GM18505 (cell line): ENCODE results near the gene TMCC1.

ENCODE experiments used
- ATAC-seq: cut with Tn5 transposase; IDR thresholded peaks from one replicate; pipeline ENCODE4 v1.9.1; 2021; ENCODE audit not compliant: unreplicated experiment
- POLR2A ChIP-seq: IDR thresholded peaks from 4 replicates; pipeline ENCODE4 v1.6.1; 2011; ENCODE audit warnings: borderline replicate concordance; ENCODE audit not compliant: insufficient read depth, insufficient read length; ENCODE audit errors: extremely low read depth

Gene TMCC1

GRCh38 chr3:129673012-129673411 lies 220.5 kb downstream of the TMCC1 start:
- no peak for ATAC-seq
- no peak for TF ChIP-seq POLR2A

GRCh38 chr3:129672412-129672811 lies 221.1 kb downstream of the TMCC1 start:
- ATAC-seq = no peak

DNA sequence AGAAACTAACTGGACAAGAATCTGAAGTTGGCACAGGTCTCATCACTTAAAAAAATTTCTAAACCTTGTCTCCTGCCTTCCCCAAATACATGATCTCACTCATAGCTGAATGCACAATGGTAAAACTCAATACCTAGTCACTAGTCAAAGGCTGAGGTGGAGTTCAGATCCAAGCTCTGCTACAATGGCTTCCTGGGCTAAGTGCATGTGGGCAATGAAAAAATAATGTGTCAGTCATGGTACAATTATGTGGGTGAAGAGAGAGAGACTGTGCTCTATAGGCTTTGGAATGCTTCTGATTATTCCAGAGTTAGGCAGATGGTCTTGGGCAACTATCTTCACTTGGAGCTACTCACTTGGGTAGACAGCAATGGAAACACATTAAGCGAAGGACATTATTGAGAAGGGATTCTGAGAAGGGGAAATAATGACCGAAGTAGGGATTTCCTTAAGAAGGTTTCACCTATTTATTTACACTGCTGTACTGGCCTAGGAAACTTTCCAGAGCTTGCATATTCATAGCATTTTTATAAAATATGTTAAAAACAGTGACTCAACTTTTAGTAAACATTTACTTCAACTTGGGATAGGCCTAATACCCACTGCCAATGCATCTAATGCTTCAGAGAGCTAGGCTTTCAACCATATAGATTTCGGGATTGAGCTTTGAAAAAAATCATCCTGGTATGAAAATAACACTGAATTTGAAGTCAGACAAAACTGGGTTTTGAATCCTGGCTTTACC lies 228.3 kb downstream of the TMCC1 start:
- no peak for TF ChIP-seq POLR2A
- ATAC-seq = no peak

More at GRCh38 chr3:129672412-129672811, 221.1 kb downstream of the TMCC1 start:
- TF ChIP-seq POLR2A = no peak

- no peak for ATAC-seq
- no peak for TF ChIP-seq POLR2A
Observed at GRCh38 chr3:129663930-129664646, 229.4 kb downstream of the TMCC1 start.

GRCh38 chr3:129663045-129663446 lies 230.5 kb downstream of the TMCC1 start:
- TF ChIP-seq POLR2A = no peak
- no peak for ATAC-seq

DNA sequence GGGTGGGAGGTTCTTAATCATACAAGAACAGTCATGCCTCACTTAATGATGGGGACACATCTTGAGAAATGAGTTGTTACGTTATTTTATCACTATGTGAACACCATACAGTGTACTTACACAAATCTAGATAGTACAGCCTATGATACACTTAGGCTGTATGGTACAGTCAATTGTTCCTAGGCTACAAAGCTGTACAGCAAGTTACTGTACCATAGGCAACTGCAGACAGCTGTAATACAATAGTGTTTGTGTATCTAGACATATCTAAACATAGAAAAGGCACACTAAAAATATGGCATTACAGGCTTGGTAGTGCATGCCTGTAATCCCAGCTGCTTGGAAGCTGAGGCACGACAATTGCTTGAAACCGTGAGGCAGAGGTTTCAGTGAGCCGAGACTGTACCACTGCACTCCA lies 231.3 kb downstream of the TMCC1 start:
- no peak for ATAC-seq

DNA sequence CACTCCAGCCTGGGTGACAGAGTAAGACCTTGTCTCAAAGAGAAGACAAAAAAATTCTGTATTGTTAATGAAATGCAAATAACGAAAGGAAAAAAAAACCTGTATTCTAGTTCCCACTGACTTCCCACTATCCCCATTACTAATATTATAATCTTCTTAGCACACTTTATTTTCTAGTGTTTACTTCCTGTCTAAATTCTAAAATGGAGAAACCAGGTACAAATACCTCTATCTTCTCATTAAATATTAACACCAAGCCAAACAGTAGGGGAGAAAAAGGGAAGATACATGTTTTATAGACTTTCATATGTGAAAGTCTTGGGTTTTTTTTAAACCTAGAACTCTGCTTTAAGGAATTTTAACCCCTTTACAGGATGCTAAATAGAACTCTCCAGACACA lies 231.7 kb downstream of the TMCC1 start:
- ATAC-seq = no peak
- TF ChIP-seq POLR2A = no peak

More for the DNA sequence above, 231.3 kb downstream of the TMCC1 start:
- no peak for TF ChIP-seq POLR2A

GRCh38 chr3:129658110-129658843 lies 235.2 kb downstream of the TMCC1 start:
- TF ChIP-seq POLR2A = no peak
- no peak for ATAC-seq

DNA sequence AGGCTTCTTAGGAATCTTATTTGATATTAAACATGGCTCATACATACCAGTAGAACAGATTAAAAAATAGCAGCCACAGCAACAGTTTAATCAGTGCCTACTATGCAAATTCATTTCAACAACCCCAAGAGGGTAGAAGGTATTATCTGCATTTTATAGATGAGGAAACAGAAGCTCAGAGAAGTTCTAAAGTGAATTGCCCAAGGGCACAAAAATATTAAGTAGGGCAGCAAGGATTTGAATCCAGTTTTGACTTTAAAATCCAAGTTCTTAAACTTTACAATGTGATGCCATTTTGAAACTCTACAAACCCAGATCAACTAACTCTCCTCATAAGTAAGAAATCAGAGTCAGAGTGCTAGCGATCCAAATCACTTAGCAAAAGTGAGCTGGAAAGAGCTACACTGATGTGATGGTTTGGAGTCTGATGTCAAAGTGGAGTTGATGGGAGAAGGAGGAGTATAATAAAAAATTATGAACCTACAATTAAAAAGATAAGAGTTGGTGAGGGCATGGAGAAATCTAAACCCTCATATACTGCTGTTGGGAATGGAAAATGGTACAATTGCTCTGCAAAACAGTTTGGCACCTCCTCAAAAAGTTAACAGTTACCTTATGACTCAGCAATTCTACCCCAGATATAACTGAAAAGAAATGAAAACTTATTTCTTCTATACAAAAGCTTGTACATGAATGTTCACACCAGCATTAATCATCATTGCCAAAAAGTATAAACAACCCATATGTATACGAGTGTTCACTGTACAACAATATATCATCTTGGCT lies 236.1 kb downstream of the TMCC1 start:
- TF ChIP-seq POLR2A = no peak
- ATAC-seq = no peak

DNA sequence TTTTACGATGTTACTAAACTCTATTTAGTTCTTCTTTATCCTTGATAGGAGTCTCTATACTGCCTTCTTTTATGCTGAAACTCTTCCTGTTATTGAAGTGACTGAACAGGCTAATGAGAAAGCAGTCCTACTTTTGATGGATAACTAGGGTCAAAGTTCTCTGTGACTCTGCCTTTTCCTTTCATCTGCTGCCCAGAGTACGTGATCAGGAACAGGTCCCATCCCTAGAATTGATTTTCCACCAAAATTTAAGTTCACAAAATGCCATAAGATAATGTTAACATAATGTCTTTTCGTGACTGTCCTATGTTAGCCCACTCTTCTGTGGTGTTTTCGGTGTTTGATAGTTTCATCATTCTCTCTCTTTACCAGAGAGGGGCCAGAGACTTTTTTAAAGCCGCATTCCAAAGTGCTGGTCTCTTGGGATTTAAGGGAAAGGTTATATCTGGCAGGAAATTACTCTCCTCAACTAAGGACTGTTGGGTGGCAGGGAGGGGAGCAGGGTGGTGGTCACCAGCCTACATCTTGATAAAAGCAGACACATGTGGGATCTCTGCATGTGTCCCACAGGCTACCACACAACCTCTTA lies 236.8 kb downstream of the TMCC1 start:
- ATAC-seq = no peak
- TF ChIP-seq POLR2A = no peak

DNA sequence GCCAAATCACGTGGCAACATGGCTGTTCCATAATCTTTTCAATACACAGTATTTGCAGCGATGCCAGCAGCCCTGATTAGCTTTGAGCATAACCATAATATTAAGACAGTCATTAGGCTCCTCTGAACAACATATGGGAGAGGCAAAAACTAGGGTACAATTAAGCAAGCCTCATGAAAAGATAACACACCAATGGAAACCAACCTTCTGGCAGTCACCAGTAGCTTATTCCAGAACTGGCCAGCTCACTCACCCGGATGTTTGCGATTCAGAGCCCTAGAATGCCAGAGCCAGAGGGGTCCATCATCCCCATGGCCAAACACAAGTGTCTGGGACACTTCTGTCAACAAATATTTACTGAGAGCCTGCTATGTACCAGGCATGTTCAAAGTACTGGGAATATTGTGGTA lies 238.2 kb downstream of the TMCC1 start:
- no peak for TF ChIP-seq POLR2A
- no peak for ATAC-seq

GRCh38 chr3:129654131-129654530 lies 239.4 kb downstream of the TMCC1 start:
- no peak for TF ChIP-seq POLR2A

More at GRCh38 chr3:129654131-129654530, 239.4 kb downstream of the TMCC1 start:
- ATAC-seq = no peak
